DMS 273 (cell line): Measurements from ENCODE around the gene PPP1R12A.
"Not testable (repeated sequence)": the region's sequence is repeated elsewhere in the genome, so short reads cannot be mapped to it uniquely, and the experiment has no call there.

ENCODE experiments used
- DNase-seq: peaks from one replicate; lab custom pipeline; 2025; ENCODE audit not compliant: unreplicated experiment; lab: John Stamatoyannopoulos, UW

PPP1R12A gene

DNA sequence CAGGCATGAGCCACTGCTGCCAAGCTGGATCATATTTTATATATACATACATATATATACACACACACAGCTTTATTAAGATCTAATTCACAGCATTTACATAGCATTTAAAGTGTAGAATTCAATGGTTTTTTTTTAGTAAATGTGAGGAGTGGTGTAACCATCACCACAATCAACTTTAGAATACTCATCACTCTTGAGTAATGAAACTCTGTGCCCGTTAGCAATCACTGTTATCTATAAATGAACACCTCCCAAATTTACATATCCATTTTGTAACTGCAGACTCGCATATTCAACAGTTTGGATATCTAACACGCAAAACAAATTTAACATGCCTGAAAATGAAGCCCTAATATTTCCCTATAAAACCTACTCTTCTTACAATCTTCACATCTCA is 90.9 kb downstream of the PPP1R12A start:
- DNase-seq = no peak

DNA sequence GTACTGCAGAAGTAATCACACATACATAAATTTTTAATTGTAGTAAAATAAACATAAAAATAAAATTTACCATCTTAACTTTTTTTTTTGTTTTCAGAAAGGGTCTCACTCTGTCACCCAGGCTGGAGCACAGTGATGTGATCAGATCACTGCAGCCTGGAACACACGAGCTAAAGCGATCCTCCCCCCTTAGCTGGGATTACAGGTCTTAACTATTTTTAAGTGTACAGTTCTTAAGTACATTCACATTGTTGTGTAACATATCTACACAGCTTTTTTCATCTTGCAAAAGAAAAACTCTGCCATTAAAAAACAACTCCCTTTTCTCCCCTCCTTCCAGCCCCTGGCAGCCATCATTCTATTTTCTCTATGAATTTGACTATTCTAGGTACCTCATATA is 92.3 kb downstream of the PPP1R12A start:
- no peak for DNase-seq

DNA sequence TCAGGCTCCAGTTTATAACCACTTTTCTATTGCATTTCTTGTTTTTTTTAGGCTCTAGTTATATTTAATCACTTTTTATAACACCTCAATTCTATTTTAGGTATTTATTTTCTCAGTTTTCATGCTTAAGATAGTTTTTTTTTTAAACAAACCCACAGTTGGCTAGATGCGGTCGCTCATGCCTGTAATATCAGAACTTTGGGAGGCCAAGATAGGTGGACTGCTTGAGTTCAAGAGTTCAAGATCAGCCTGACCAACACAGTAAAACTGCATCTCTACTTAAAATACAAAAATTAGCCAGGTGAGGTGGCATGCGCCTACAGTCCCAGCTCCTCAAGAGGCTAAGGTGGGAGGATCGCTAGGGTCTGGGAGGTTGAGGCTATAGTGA is 93.0 kb downstream of the PPP1R12A start:
- DNase-seq = no peak

DNA sequence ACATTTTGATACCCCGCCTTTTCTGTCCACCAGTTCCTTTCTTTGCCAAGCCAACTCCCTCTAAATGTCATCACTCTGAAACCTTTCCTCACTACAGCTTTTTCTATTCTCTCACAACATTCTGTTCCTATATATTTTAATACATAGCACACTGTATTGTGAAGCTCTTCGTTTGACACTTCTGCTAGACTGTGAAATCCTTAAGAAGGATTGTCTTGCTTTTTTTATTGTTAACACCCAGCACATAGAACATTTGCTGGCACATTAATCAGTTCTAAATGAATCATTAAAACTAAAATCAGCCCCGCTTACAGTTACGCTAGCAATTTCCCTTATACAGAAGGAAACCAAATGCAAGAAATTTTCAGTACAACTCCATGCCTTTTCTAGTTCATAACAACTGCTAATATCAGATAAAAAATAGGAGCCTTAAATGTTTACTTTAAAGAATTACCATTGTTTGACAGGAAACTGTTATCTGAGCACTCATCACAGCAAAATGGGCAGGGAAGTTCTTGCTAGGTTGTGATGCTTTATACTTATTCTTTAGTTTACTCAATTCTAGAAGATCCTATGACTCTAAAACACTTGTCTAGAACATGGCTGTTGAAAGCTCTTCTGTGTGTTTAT is 93.5 kb downstream of the PPP1R12A start:
- no peak for DNase-seq

DNA sequence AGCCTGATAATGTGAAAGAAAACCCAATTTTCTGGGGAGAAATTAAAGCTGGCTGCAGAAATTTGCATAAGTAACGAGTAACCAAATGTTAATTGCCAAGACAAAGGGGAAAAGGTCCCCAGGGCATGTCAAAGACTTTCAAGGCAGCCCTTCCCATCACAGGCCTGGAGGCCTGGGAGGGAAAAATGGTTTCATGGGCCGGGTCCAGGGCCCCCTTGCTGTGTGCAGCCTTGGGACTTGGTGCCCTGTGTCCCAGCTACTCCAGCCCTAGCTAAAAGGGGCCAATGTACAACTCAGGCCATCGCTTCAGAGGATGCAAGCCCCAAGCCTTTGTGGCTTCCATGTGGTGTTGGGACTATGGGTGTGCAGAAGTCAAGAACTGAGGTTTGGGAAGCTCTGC is 96.5 kb downstream of the PPP1R12A start:
- no peak for DNase-seq

DNA sequence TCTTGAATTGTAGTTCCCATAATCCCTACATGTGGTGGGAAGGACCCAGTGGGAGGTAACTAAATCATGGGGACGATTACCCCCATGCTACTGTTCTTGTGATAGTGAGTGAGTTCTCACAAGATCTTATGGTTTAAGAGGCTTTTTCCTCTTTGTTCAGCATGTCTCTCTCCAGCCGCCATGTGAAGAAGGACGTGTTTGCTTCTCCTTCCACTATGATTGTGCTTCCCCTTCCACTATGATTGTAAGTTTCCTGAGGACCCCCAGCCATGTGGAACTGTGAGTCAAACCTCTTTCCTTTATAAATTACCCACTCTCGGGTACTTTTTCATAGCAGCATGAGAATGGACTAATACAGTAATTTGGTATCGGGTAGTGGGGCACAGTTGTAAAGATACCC is 97.3 kb downstream of the PPP1R12A start:
- DNase-seq = no peak

DNA sequence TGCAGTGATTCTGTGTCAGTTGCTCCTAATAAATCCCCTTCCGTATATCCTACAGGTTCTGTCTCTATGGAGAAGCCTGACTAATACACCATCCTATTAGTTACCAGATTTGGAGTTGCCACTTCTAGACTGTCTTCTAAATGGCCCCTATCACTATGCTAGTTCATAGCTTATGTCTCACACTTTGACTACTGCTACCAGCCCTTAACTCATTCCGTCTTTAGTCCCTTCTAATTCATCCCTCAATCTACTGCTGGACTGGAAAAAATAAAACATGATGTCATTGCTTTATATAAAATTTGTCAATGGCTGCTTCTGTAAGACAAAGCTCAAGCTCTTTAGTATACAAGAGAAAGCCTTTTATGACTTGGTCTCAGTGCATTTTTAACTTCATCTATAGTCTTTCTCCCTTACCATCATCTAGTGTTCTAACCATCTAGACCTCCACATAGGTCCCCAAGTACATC is 99.5 kb downstream of the PPP1R12A start:
- no peak for DNase-seq

DNA sequence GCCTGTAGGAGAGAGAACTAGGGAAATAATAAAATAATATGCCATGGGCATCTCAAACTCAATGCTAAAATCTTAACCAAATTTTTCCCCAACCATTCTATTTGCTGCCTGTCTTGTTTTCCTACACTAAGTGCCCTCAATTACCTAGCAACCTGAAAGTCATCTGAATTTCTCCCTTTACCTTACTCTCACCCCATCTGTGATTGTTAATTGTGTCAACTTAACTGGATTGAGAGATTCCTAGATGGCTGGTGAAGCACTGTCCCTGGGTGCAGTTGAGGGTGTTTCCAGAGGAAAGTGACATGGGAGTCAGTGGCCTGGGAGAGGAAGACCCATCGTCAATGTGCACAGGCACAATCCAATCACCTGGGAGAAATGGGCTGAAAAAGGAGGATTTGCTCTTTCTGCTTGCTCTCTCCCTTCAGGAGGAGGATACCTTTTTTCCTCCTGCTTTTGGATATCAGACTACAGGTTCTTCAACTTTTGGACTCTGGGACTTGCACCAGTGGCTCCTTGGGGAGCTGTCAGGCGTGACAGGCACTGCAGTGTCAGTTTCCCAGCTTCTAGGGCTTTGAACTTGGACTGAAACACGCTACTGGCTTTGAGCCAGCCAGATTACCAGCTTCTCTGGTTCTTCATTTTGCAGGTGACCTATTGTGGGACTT is 100.1 kb downstream of the PPP1R12A start:
- no peak for DNase-seq

DNA sequence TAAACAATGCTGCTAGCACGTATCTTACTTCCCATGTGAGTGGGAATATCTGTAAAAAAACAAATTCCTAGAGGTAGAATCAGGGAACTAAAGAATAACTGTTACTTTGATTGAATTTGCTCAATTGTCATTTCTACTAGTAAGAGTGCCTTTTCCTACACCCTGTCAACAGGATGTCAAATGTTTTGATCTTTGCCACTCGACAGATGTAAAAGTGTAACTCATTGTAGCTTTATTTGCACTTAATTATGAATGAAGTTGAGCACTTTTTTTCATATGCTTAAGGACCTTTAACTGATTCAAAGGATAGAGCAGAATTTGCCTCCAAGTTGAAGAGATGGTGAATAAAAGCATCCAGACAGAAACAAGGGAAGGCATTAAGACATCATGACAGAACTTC is 104.5 kb downstream of the PPP1R12A start:
- DNase-seq = no peak

DNA sequence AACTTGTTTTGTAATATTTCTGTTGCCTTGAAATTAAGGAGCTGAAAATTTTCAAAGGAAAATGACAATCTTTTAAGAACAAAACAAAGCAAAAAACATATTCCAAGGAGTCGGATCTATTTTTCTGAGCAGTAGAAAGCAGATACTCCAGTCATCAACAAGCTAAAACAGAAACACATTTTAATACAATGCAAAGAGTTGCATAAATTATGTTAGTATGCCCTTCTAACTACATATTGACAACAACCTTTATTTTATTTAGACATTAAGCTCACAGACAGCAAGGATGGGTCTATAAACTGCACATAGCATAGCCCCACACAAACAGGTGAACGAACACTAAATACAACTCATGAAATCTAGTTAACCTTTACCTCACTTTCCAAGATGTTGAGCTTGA is 106.0 kb downstream of the PPP1R12A start:
- DNase-seq = no peak

DNA sequence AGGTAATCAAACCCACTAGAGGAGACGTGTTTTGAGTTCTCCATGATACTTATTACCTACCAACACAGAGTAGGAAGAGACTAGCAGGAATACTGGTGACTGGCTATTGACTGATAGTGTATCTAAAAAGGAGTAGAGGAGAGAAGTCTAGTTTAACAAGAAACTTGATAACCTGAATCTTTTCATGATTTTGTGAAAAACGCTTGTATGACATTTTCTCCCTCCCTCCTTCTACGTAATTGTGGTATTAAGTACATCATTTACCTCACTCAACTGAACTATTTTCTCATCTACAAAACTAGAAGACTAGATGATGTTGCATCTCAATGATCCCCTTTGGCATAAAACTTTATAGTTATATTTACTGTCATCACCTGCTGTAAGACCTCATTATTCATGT is 107.4 kb downstream of the PPP1R12A start:
- no peak for DNase-seq

DNA sequence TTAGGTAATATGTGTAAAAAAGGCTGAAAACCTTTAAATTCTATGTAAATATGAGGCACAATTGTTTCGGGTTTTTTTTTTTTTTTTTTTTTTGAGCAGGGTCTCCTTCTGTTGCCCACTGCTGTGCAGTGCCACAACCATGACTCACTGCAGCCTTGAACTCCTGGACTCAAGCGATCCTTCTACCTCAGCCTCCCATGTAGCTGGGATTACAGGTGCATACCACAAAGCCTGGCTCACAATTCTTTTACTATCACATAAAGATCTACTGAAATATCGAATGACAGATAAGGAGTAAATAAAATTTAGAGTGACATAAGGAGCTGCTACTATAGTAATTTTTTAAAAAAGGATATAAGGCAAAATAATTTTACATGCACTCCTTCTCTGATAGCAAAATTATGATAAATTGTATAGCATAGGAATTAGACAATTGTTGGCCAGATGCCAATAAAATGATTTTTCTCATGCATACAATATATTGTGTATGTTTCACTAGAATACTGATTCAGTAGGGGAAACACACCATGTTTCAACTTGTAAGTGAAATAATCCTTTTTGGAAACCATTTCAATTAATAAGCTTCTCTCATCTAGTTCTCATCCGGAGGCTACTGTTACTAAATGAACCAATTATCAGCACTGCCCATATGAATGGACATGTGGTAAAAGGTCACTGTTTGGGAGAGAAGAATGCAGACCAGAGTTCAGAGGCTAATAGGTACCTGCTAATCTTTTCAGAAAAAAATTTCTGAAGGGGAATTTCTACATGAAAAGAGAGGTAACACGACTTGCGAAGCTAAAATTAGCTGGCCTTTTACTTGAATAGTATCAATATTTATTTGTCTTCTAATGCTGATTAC is 108.4 kb downstream of the PPP1R12A start:
- no peak for DNase-seq

DNA sequence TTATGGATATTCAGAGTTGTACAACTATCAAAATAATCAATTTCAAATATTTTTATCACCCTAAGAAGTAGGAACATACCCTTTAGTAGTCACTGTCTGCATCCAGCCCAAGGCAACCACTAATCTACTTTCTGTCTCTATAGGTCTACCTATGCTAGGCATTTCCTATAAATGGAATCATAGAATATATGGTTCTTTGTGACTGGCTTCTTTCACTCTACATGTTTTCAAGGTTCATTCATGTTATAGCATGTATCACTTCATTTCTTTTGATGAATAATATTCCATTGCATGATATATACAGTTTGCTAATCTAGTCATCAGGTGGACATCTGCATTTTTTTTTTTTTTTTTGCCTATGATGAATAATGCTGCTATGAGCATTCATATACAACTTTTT is 112.4 kb downstream of the PPP1R12A start:
- no peak for DNase-seq

DNA sequence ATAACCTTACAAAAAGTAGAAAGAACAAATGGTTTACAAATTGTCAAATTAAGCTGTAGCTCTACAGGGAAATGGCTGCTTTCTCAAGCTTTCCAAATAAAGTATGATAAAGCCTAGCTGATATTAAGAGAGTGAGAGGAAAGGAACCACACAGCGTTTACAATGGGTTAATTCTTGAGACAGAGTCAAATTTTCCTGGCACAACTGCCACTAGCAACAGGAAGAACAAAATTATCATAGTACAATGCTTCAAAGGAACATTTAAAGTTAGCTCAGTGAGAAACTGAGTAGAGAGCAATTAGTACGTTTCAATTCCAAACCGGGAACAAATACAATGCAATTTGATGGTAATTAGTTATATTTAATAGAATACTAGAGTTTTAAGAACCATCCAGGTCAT is 116.0 kb downstream of the PPP1R12A start:
- no peak for DNase-seq

DNA sequence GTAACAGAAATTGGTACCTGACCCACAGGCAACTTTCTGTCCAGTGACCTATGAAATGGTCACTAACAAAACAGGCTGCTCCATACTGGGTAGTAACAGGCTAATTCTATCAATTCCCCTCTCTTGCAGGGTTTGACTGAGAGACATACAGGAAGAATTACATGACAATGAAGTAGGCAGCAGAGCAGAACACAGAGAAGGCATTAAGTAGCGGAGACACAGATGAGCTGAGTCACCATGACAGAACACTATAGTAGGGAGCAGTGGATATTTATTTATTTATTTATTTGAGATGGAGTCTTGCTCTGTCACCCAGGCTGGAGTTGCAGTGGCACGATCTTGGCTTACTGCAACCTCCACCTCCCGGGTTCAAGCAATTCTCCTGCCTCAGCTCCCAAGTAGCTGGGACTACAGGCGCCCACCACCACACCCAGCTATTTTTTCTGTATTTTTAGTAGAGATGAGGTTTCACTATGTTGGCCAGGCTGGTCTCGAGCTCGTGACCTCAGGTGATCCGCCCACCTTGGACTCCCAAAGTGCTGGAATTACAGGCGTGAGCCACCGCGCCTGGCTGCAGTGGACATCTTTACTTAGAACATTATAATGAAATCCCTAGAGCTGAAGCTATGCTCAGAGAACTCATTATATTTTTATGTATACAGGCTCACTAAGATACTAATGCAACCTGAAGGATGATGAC is 150.4 kb downstream of the PPP1R12A start:
- not testable (repeated sequence) for DNase-seq

DNA sequence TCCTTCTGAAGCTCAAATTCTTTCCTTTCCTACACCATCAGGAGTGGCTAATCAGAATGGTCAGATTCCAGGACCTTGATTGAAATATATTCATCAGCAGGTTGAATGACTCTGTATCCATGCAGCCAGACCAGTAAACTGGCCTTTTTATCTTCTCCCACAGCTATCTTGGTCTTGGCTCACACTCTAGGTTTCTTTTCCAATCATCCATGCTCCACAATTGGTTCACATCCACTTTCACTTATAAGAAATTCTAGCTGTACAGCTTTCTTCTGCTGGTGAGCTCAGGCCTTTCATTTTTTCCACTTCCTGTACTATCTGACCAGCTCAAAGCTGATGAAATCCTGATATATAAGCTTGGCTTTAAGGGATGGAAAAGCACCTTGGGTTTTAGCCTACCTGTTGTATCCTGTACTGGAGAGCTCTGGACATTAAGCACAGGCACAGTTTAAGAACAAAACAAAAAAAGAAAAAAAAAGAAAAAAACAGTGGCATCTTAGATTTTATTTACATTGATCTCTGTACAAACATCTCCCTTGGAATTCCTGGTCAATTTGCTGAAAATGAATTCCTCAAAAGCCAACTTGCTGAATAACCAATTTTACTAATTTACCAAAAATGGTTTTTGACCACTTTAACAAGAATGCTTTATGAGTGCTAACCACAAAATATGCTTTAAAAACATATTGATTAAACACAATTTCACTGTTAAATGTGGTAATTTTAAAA is 152.6 kb downstream of the PPP1R12A start:
- DNase-seq = no peak

DNA sequence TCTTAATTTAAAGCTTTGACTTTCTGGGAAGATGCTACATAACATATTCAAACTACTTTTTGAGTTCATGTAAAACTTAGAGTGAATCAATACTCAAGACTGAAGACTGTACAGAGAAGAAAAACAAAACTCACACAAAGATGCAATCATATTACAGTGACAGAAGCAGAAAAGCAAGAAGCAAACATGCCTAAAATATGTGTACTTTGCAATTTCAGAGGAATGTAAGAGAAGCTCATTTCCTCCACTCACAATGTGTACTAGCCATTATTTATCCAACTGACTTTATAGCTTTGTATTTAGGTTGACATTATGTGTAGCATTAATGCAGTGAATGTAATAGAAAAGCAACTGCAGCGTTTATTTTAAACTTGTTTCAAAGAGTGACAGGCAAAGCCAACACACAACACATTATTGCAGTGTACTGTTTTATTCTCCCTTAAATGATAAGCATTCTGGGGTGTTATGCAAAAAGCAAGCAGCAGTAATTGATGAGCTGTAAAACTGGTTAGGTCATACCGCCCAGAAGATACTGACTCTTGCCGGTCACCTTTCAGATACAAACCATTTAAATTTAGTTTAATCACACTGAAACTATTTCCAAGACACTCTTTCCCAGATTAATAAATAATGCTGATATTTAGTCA is 156.0 kb downstream of the PPP1R12A start:
- DNase-seq = no peak

DNA sequence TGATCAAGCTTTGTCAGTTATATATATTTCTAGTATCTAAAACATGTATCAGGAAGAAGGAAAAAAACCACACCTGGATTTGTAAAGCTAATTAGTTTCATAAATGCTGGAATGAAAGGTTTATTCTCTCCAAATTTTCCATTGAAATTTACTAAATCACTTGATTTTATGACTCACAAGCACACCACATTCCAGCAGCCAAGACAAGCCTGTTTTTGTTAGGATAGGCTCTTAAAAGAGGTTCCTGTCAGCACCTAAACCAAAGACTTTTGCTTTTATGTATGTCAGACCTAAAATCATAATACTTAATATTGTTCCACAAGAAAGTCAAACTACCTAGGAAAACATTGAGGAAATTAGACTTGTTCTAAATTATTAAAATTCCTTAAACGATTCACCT is 158.8 kb downstream of the PPP1R12A start:
- no peak for DNase-seq

DNA sequence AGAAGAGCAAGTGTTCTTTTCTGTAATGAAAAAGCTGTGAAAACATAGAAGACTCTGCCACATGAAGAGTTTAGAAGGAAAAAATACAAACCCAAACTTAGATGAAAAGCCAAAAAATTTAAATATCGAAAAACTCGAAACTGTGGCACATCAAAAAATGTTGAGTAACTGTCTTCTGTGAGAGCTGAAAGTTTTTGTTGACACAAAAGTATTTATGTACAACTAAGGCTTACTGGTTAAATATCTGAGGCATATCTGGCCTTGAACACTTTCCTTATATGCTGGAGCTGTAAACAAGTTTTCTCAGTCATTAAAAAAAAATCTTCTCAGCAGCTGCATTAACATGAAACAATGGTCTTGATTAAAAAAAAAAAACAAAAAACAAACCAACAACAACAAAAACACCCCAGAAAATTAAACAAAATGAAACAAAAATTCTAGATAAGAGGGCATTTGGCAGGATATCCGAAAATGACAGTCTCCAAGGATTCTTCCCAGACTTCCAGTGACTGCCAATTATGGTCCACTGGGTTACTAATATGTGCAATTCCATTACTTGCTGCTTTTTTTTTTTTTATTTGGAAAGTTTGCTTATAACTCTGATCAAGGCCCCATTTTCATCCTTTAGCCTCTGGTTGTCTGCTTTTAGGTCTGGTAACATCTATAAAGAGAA is 159.4 kb downstream of the PPP1R12A start:
- no peak for DNase-seq

DNA sequence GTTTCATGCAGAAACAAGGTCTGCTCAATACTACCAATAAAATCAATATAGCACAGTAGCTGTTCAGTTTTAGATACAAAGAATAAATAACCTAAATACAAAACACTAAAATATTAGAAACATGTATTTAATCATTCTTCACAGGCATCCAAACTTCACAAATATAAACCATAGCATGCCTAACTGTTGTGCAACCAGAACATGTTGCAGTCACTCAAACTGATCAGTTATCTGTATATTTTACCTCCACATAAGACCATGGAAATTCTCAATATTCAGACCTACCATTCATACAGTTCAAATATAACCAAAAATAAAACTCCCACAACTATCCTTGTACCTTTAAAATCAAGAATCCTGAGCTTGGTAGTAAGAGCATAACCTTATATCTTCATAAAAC is 161.0 kb downstream of the PPP1R12A start:
- DNase-seq = no peak
